Measurements from ENCODE around the gene SC5D.
A peak's percentile ranks its signal among the peaks of the same experiment; 100 is the strongest.

SC5D gene

GRCh38 chr11:121293288-121293594 is 670 bp downstream of the SC5D start:
- no peak for DNase-seq

- peak in 1 of 3 experiments; percentile 17 for DNase-seq
Observed at GRCh38 chr11:121295246-121296029, 2.9 kb downstream of the SC5D start.

- DNase-seq = no peak
Observed at GRCh38 chr11:121297872-121298271, 5.3 kb downstream of the SC5D start.

GRCh38 chr11:121298774-121299173 is 6.2 kb downstream of the SC5D start:
- no peak for DNase-seq

GRCh38 chr11:121299417-121299816 is 6.8 kb downstream of the SC5D start:
- no peak for DNase-seq

DNA sequence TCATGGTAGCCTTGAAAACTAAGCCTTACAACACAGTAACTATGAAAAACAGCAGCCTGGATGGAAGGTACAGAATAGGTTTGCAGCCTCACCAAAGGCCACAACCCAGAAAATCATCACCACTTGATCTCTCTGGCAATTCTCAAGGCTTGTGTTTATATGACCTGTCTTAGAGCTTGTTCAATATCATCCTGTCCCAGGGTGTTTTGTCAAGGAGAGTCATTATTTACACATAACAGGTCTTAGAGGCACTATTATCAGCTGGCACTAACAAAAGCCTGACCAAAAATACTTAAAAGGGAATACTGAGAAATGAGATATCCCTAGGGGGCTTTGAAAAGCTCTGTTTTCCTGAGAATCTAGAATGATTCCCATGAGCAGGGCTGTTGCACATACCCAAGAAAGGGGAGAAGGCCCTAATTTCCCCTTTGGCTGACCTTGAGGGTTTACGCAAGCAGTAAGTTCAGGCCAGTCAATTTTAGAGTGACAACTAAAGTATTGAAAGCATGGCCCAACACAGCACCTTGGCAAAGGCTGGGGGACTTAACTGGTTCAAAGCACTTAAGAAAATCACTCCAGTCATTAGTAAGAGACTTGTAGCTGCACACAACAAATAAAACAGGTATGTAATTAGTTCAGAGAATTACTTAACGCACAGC is 7.9 kb downstream of the SC5D start:
- DNase-seq = peak in 2 of 3 experiments; percentile 23 to 65

- no peak for DNase-seq
Observed at GRCh38 chr11:121300972-121301699, 8.6 kb downstream of the SC5D start.

DNA sequence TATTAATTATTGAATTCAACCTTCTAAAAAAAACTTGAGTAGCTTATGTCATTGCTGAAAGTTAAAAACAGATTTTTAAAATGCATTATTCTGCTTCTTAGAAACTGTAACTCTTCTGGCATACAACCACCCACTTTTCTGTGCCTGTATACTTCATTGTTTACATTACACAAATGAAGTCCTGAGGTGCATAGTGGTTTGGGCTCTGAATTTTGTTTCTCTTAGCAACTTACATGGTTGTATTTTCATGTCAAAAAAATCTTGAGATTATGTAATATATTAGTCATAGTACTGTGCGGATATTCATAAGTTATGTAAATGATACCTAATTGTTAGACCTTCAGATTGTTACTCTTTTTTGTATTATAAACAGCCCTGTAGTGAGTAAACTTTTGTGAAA is 12.2 kb downstream of the SC5D start:
- DNase-seq = no peak

DNA sequence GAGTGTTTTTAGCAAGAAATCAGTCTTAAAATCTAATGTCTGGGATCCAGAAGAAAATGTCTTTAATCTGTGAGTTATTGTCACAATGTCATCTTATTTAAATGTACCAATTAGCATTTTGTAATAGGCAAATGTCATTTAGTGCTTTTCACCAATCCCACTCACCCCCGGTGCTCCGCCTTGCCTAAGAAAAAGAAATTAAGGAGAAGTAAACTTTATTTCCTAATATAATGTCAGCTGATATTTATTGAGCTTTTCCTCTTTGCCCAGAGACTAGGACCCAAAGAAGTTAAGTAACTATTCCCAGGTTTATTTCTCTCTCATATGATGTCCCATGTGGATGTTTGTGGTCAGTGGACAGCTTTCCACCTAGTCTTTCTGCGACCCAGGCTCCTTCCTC is 16.2 kb downstream of the SC5D start:
- DNase-seq = no peak

- DNase-seq = no peak
Observed at GRCh38 chr11:121309688-121310087, 17.1 kb downstream of the SC5D start.

DNA sequence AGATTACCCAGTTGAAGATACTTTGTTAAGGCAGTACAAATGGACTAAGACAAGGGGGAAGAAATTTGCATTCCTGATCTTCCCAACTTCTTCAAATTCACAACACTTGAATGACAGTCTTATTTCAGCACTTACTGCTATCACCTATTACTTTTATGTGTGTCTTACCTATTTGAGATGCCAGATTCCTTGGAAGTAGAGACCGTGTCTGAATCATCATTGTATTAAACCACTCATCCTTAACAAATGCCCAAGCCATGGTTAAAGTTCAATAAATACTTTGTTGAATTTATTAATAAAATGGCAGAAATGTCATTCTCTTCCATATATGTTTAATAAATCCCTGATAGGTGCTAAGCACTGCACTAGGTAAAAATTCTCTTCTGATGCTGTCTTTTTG is 18.3 kb downstream of the SC5D start:
- DNase-seq = no peak

DNA sequence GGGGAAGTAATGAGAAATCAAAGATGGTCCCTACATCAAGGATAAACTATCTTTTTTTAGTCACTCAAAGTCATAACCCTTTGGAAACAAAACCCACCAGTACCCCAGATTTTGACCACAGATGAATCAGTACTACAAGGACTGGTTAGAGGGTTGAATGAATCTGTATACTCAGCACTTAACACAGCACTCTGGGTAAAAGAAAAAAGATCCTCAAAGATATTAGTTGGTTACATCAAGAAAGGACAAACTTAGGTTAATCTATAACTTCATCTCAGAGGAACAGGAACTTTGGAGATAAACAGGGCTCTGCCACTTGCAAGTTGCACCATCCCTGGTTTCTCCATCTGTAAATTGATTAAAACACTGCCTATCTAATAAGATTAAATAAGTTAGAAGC is 18.8 kb downstream of the SC5D start:
- DNase-seq = no peak

DNA sequence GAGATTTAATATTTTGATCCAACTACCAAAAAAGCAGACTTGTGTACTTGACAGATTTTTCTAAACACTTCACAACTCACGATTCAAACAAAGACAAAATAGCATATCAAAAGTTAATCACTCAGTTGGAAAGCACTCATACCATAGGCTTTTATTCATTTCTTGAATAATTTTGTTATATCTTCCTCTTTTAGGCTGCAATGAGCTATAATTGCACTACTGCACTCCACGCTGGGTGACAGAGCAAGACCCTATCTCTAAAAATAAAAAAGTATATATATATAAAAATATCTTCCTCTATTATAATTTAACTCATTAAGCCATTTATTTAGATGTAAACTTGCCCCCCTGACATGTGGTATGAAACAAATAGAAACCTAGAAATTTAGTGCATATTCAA is 19.9 kb downstream of the SC5D start:
- no peak for DNase-seq

DNA sequence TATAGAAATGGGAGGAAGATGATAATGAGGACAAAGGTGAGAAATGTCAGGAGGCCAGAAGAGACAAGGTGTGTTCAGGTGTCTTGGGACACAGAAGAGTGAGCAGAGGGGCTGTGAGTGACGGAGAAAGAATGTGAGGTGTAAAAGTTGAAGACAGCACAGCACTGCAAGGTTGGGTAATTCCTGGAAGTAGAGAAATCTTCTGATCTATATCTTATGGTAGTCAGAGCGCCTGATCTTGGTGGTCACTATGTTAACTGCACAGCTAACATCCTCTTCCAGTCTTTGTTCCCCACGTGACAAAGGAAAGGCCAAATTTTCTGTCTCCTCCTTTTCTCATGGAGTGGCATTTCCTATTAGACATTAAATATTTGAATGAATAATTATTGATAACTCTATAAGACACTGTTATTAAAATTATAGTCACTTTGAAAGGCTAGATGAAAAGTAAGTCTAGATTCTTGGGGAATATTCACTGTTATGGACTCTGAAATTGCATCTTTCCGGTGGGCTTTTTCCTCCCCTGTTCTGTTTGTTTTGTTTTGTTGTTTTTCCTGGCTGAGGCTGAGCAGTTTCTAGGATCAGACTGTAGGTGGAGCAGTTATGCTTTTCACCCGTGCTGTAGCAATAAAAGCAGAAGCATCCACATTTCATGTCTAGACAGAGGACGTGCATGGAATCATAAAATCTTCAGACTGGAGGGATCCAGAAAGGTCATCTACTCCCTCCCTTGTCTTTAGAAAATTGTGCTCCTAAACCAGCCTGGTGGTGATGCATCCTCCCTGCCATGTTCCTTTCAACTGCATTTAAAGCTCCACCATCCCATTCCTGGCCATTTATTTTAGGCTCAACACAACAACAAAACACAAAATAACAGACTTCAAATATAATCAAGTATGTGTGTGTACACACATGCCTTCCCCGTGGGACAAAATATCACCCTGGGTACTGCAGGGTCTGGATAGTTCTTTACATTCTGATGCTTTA is 26.6 kb downstream of the SC5D start:
- peak; percentile 47 to 85 (median 56) for DNase-seq

DNA sequence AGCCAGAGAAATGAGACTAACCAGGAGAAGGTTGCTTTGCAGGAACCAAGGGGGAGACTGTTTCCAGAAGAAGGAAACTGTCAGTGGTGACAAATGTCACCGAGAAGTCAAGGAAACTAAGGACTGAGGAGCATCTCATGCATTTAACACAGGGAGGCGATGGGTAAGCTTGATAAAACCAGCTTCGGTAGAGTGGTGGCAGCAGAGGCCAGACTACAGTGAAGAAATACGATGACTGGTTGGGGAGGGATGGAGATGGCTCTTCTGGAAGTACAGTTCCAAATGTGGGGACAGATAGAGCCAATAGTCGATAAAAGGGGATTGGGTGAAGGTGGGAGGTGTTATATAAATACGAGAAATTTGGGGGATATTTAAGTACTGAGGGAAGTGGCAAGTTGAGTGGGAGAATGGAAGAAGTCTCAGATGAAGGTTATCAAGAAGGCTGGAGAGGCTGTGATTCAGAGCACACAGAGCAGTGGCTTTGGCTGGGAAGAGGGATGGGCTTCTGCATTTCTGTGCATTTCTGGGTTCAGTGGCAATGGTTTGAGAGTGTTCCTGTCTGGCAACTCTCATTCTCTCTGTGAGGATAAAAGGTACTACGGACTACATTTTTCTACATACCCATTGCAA is 29.2 kb downstream of the SC5D start:
- DNase-seq = peak; percentile 19 to 51 (median 47)

- DNase-seq = peak in 1 of 3 experiments; percentile 22
Observed at GRCh38 chr11:121323046-121323607, 30.6 kb downstream of the SC5D start.

- no peak for DNase-seq
Observed at GRCh38 chr11:121326230-121326629, 33.7 kb downstream of the SC5D start.

DNA sequence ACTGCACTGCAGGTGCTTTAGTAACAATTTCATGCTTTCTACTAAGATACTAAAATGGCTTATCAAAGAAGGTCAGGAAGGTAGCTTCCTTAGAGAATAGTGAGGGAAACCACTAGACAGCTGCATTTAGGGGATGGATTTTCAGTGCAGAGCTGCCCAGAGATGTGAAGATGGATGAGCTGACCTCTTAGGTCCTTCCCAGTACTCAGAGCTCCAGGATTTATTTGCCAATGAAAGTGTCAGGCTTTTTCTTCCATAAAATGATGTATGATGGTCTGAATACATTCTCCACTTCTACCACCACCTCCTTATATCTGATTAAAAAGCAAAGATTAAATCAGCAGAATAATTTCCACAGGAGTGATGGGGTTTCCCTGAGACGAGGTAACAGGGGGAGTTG is 35.0 kb downstream of the SC5D start:
- no peak for DNase-seq

GRCh38 chr11:121328176-121328966 is 35.8 kb downstream of the SC5D start:
- no peak for DNase-seq

- no peak for DNase-seq
Observed at GRCh38 chr11:121328967-121329679, 36.6 kb downstream of the SC5D start.
